GM19452 (cell line): ENCODE measurements around the gene CCR1.

ENCODE experiments used
- ATAC-seq: cut with Tn5 transposase; IDR thresholded peaks from one replicate; pipeline ENCODE4 v1.9.1; 2021; ENCODE audit not compliant: unreplicated experiment

The CCR1 gene

DNA sequence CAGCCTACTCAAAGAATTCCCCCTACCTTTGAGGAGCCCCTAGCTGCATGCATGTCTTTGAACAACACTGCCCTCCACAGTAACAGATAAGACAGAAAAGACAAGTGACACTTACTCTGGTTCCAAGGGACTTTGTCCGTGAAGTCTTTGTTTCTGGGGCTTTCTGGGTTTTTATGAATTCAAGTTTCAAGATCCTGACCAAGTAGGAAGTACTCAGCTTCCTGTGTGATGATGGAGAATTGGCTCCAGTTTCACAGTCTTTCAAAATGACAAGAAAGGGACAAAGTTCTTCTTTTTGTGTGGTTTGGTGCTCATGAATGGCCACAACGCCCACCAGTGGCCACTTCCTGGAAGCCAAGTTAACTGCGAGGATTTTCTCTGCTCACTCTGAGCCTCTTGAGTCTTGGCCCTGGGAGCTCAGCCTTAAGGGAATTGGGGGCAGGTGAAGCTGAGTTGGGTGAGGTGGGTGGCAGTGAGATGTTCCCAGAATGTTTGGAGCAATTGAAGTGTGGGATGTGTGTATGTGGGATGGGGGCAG, at the start of gene CCR1:
CCR1 (minus strand) TSS at position 147 of the 538 bp plus-strand sequence. CDS start 4,000 bp downstream, outside the sequence.
- ATAC-seq = peak; percentile 68

DNA sequence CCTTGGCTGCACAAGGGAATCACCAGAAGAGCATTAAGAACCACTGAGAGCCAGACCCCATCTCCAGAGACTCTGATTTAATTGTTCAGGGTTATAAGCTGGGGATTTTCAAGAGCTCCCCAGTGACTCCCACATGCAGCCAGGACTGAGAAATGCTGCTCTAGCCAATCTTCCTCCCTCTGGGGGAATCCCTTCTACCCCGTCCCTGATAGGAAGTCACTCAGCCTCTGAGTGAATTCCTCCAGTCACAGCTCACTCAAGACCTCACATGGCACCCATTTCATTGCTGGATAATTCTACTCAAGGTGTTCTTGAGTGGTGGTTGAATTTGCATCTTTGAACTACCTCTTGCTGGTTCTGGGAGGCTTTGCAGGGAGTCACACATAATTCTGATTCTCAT, 44.9 kb upstream of the CCR1 start:
- no peak for ATAC-seq

GRCh38 chr3:46245146-46245545, 37.0 kb upstream of the CCR1 start:
- ATAC-seq = no peak

GRCh38 chr3:46243560-46243959, 35.4 kb upstream of the CCR1 start:
- no peak for ATAC-seq

DNA sequence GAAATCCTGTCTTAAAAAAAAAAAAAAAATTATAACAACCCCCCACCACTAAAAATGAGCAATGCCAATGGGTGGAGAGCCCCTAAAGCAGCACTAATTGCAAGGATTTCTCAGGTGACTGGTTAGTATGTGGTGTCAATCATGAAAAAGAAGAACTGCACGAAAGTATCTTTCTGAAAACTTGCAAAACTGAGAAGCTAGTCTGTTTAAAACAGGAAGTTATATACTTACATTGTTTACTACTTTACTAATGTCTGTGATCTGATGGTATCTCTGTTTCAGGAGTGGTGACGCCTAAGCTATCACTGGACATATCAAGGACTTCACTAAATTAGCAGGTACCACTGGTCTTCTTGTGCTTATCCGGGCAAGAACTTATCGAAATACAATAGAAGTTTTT, 34.0 kb upstream of the CCR1 start, which contains the start of gene CCR3:
CCR3 (plus strand) TSS at position 341 of the 400 bp plus-strand sequence. CDS start 22,699 bp downstream, outside the sequence.
- no peak for ATAC-seq

GRCh38 chr3:46239952-46240351, 31.8 kb upstream of the CCR1 start:
- no peak for ATAC-seq

GRCh38 chr3:46239301-46239938, 31.3 kb upstream of the CCR1 start:
- no peak for ATAC-seq

DNA sequence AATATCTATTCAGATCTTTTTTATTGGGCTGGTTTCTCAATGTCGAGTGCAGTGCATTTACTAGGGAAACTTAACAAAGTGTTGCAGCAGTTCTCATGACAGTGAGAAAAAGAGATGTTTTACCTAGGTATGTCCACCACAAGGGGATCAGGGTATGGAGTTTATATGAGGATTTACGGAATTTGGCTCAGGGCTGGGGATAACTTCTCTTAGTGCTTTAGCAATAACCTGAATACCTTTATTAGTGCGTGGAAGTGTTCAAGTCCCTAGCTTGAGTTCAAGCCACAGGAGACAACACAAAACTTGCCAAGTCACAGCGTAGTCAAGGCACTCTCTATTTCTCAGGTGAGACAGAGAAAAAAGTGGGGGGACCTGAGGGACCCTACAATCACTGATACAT, 30.3 kb upstream of the CCR1 start:
- ATAC-seq = no peak

DNA sequence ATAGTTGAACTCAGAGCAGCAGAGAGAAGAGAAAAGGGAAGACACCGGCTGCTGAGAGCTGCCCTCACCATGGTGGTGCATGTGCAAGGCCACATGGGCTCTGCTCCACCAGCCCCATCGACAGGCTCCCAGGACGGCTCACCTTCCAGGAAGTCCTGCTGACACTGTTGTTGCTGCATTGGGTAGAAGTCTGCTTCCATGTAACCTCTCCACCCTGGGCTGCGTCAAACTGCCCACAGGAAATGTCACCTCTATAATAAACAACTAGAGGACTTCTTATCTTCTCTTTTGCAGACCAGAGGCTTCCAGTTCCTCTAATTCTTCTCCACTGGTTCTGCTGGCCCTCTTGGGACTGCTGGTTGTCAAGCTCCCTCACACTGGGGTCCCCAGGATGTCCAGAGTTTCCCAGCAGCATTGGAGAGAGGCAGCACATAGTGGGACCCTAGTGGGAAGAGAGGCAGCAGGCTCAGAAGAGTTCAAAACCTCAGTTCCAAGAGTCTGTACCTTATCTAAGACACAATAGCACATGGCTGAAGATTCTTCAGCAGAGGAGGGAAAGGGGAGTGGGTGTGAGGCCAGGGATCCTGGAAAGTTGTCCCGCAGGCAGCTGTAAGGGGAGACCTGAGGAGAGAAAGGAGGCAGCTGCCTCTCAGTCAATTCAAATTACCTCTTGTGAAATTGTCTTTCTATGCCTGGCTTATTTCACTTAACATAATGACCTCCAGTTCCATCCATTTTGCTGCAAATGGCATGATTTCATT, 28.4 kb upstream of the CCR1 start:
- ATAC-seq = no peak

DNA sequence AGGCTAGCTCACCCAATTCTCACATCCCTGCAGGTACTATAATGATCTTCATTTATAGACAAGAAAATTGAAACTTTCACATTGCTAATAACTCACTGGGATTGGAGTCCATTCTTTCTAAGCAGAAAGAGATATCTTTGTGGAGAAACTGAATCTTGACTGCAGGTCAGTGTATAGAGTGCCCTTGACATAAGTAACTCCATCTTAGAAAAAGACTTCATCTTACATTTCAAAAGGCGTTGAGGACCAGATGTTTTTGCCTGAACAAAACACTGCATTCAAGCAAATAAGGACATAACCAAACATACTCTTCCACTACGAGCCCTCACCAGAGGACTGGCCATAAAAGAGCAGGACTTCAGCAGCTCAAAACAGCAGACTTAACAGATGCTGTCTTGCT, 27.3 kb upstream of the CCR1 start:
- no peak for ATAC-seq

GRCh38 chr3:46233194-46233593, 25.1 kb upstream of the CCR1 start:
- no peak for ATAC-seq

- ATAC-seq = no peak
These were observed 23.2 kb upstream of the CCR1 start for GRCh38 chr3:46231323-46231722.

- no peak for ATAC-seq
These were observed 20.4 kb upstream of the CCR1 start for GRCh38 chr3:46228260-46229242.

- ATAC-seq = no peak
These were observed 14.5 kb upstream of the CCR1 start for GRCh38 chr3:46222435-46223161.

DNA sequence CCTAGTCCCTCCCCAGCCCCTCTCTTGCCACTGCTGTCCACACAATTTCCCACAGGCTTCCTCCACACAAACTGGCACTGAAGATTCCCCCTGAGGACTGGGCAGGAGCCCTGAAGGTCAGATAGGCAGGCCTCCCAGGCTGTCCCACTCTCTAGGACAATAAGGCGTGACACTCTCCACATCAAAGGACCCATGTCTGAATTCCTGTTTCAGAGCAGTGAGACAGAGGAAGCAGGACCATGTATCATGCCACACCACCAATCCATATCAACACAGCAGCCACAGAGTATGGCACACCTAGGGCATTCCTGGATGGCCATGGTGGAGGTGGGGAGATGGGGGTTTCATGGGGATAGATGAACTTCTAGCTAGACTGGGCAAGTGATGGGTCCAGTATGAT, 13.8 kb upstream of the CCR1 start:
- no peak for ATAC-seq

GRCh38 chr3:46221391-46221790, 13.3 kb upstream of the CCR1 start:
- ATAC-seq = no peak

GRCh38 chr3:46218196-46218709, 10.1 kb upstream of the CCR1 start:
- no peak for ATAC-seq

DNA sequence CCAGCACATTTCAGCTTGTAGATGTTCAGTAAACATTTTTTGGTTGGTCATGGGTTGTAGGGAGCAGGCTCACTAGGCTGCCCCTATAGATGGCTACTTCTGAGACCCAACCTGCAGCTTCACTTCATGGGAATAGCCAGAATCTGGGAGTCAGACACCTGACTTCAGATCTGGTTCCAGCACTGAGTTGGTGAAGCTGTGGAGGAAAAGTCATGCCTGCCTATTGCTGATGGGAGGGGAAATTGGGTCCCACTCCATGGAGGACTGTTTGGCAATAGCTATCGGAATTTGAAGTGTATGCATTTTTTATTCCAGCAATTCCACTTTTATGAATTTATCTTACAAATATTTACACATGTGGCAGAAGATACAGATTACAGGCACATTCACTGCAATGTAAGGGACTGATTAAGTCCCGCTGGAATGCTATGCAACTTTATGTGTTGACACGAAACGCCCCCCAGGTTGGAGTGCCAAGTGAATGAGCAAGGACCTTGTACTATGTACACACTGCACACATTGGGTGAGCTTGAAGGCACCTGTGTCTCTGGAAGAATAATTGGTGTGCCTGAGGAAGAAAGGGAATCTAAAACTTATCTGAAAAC, 7.8 kb upstream of the CCR1 start:
- ATAC-seq = no peak

DNA sequence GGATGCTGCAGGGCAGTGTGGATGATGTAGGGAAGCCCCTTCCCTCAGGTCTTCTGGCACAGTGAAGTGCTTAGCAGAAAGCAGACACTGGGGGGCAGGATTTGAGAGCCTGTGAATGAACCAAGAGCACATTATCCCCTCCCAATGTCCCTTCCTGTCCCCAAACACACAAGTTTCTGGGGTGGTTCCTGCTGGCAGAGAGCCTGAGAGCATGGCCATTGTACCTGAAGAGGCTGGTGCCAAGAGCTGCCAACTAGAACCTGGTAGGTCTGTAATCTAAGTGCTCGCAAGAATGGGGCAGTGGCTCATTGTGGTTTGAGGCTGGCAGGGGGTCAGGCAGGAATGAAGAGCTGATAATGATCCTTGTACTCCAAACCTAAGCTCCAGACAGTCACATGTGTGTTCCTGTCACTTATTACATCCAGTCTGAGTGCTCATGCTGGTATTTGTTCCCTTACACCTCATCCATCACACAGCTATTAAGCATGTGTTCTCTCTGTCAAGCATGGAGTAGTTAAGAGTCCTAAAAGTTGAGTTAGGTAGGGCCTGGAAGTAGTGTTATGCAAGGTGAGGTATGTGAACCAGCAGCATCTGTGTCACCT, 6.7 kb upstream of the CCR1 start:
- ATAC-seq = no peak
